Dendritic cell treated with granulocyte-macrophage colony-stimulating factor and Interleukin-4, amounts not matched to agents 40 ng/mL and 50 ng/mL, for 4 days (primary cell): ENCODE measurements around the gene EML3.
A peak's percentile ranks its signal among the peaks of the same experiment; 100 is the strongest.

Experiments used
- H3K27ac Mint-ChIP-seq: one replicate; pipeline ENCODE4 v1.8.0; 2022; ENCODE audit warnings: mild to moderate bottlenecking, mixed read lengths
- H3K27me3 Mint-ChIP-seq: one replicate; pipeline ENCODE4 v1.8.0; 2022; ENCODE audit warnings: mild to moderate bottlenecking, mixed read lengths
- H3K36me3 Mint-ChIP-seq: one replicate; pipeline ENCODE4 v1.8.0; 2022; ENCODE audit warnings: low read depth, mixed read lengths
- H3K4me1 Mint-ChIP-seq: one replicate; pipeline ENCODE4 v1.8.0; 2022; ENCODE audit warnings: low read depth, mixed read lengths
- H3K4me3 Mint-ChIP-seq: one replicate; pipeline ENCODE4 v1.8.0; 2022; ENCODE audit warnings: mild to moderate bottlenecking, moderate library complexity, mixed read lengths
- H3K9me3 Mint-ChIP-seq: one replicate; pipeline ENCODE4 v1.8.0; 2022; ENCODE audit warnings: mixed read lengths
- intact Hi-C: fragments of 100-400 bp; cut with micrococcal nuclease; formaldehyde crosslinking; loops from one replicate; pipeline ENCODE4 v1.15.0; 2022

EML3 gene

GRCh38 chr11:62610814-62611704 lies 1.5 kb downstream of the EML3 start:
- peak overlapping the region; percentile 100 for H3K4me3 Mint-ChIP-seq
- H3K36me3 Mint-ChIP-seq, result peaks cover 79% of the 10 kb centered on the region
- no peaks in the 10 kb centered on the region for H3K9me3 Mint-ChIP-seq
- H3K4me1 Mint-ChIP-seq, result peaks cover 60% of the 10 kb centered on the region
- H3K27me3 Mint-ChIP-seq, result no peaks in the 10 kb centered on the region
- intact Hi-C loops, result no loop called here
- H3K27ac Mint-ChIP-seq, result peak overlapping the region; percentile 91

DNA sequence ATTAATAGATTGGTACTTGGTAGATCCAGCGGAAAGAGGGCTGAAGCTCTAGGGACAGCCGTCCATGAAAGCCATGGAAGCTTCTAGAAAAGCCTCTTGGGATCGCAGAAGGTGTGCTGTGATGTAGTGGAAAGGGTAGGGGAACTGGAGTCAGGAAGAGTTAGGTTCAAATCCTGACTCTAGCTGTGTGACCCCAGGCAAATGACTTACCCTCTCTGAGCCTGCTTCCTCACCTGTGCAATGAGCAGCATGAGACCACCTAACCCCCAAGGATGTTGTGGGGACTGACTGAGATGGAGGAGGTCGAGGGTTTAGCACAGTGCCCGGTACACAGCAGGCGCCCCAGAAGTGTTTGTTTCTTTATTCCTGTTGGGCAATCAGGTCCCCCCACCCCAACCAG lies 2.2 kb downstream of the EML3 start:
- Mint-ChIP-seq H3K9me3 (no peaks in the 10 kb centered on the region), H3K36me3 (peaks cover 79% of the 10 kb centered on the region), H3K4me1 (peaks cover 65% of the 10 kb centered on the region), H3K4me3 (peak overlapping the region; percentile 60), H3K27me3 (no peaks in the 10 kb centered on the region), H3K27ac (peak overlapping the region; percentile 91)
- intact Hi-C loops, result no loop called here

GRCh38 chr11:62608776-62609175 lies 3.8 kb downstream of the EML3 start:
- Mint-ChIP-seq H3K27me3 (no peaks in the 10 kb centered on the region), H3K27ac (no peak overlapping the region), H3K4me3 (no peak overlapping the region), H3K9me3 (no peaks in the 10 kb centered on the region), H3K4me1 (peaks cover 67% of the 10 kb centered on the region), H3K36me3 (peaks cover 82% of the 10 kb centered on the region)
- intact Hi-C loops, result no loop called here

DNA sequence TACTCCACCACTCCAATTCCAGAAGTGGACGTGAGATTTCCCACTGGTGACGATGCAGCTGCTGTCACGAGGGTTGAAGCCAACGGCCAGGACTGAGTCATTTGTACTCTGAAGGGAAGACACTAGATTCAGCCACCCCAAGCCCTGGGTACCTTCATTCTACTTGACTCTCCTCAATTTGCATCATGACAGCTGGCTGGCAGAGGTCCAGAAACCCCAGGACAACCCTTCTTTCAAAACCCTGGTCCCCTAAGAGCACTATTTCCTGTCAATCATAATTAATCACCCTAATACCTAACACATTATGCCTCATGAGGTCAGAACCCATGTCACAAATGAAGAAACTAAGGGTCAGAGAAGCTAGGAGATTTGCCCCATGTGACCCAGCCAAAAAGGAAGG lies 4.9 kb downstream of the EML3 start:
- H3K4me1 Mint-ChIP-seq, result peaks cover 77% of the 10 kb centered on the region

DNA sequence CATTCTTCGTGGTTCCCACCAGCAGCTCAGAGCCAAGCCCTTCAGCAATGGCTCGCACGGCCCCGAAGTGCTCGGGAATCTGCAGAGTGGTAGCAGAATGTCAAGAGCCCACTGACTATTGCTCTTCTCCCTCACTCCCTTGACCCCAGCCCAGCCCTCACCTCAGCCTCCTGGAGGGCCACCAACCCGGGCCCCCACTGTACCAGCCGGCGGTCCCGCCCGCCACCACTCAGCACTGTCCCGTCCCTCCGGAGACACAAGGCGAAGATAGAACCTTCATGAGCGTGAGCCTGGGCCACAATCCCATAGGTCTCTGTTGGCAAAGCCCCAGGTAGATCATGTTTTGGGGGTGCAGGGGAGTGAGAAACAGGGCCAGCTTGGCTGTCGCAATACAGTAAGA lies 6.7 kb downstream of the EML3 start:
- Mint-ChIP-seq H3K4me1 (peaks cover 66% of the 10 kb centered on the region), H3K4me3 (no peak overlapping the region), H3K9me3 (no peaks in the 10 kb centered on the region), H3K27ac (no peak overlapping the region), H3K27me3 (no peaks in the 10 kb centered on the region), H3K36me3 (peaks cover 97% of the 10 kb centered on the region)
- intact Hi-C loops, result no loop called here

More for the DNA sequence above, 4.9 kb downstream of the EML3 start:
- no peaks in the 10 kb centered on the region for H3K9me3 Mint-ChIP-seq
- peak overlapping the region; percentile 45 for H3K27ac Mint-ChIP-seq
- intact Hi-C loops, result no loop called here
- no peak overlapping the region for H3K4me3 Mint-ChIP-seq
- no peaks in the 10 kb centered on the region for H3K27me3 Mint-ChIP-seq
- peaks cover 93% of the 10 kb centered on the region for H3K36me3 Mint-ChIP-seq

DNA sequence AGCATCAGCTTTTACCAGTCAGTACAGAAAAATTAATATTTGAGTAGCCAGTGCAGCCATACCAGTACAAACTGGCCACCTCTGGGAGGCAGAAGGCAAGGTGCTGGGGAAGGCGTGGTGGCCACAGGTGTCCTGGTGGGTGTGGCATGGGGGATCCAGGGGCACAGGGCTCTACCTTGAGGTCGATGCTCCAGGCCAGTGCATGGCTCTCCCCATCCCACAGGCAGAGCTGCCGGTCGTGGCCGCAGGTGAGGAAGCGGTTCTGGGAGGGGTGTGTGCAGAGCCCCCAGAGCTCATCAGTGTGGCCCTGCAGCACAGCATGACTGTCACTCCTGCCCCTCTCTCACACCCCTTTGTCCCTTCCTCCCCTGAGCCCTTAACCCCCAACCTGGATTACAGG lies 7.1 kb downstream of the EML3 start:
- no peak overlapping the region for H3K27ac Mint-ChIP-seq
- peaks cover 63% of the 10 kb centered on the region for H3K4me1 Mint-ChIP-seq
- H3K9me3 Mint-ChIP-seq, result no peaks in the 10 kb centered on the region
- no peak overlapping the region for H3K4me3 Mint-ChIP-seq
- H3K36me3 Mint-ChIP-seq, result peaks cover 97% of the 10 kb centered on the region
- intact Hi-C loops, result no loop called here
- H3K27me3 Mint-ChIP-seq, result no peaks in the 10 kb centered on the region

DNA sequence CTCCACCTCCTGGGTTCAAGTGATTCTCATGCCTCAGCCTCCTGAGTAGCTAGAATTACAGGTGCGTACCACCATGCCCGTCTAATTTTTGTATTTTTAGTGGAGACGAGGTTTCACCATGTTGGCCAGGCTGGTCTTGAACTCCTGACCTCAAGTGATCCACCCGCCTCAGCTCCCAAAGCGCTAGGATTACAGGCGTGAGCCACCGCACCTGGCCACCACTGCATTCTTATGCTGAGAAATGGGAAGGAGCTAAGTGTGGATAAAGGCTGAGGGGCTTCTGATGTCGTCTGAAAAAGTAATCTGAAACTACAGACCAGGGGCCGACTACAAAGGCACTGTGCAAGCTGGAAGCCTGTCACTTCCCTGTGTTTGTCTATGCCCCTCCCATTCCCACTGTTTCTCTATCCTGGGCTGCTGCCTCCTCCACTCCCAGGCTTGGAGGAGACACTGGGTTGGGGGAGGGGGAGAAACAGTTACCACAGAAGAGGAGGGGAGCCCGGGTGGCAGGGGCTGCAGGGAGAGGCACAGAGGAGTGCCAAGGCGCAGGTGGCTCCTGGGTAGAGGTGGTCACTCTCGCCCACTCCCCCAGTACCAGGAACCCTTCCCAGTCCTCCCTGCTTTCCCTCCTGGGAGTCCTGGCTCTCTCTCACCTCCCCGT lies 8.0 kb downstream of the EML3 start:
- H3K27ac Mint-ChIP-seq, result peak overlapping the region; percentile 21
- peaks cover 63% of the 10 kb centered on the region for H3K4me1 Mint-ChIP-seq
- intact Hi-C loops, result no loop called here
- no peaks in the 10 kb centered on the region for H3K9me3 Mint-ChIP-seq
- H3K27me3 Mint-ChIP-seq, result no peaks in the 10 kb centered on the region
- no peak overlapping the region for H3K4me3 Mint-ChIP-seq
- H3K36me3 Mint-ChIP-seq, result peaks cover 97% of the 10 kb centered on the region

- intact Hi-C loops, result no loop called here
- no peak overlapping the region for H3K4me3 Mint-ChIP-seq
- no peaks in the 10 kb centered on the region for H3K9me3 Mint-ChIP-seq
- H3K27me3 Mint-ChIP-seq, result no peaks in the 10 kb centered on the region
- H3K27ac Mint-ChIP-seq, result no peak overlapping the region
- H3K36me3 Mint-ChIP-seq, result peaks cover 97% of the 10 kb centered on the region
- H3K4me1 Mint-ChIP-seq, result peaks cover 65% of the 10 kb centered on the region
Observed at GRCh38 chr11:62603776-62604299, 8.7 kb downstream of the EML3 start.

DNA sequence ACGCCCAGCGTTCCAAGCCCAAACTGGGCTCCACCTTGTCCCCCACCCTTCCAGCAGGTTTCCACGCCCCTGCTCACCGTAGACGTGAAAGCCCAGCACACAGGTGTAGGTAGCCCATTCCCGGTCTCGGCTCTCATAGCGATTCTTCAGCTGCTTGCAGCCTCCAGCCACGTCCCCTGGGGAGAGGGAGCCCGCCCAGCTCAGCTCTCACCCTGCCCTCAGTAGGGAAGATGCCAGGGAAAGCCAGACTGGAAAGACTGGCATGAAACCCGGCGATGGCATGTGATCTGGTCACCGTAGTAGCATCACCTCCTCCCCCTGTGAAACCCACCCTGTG lies 9.5 kb downstream of the EML3 start:
- intact Hi-C loops, result no loop called here
- Mint-ChIP-seq H3K27me3 (no peaks in the 10 kb centered on the region), H3K4me1 (peaks cover 65% of the 10 kb centered on the region), H3K27ac (peak overlapping the region; percentile 90), H3K9me3 (no peaks in the 10 kb centered on the region), H3K4me3 (peak overlapping the region; percentile 85), H3K36me3 (peaks cover 97% of the 10 kb centered on the region)

- Mint-ChIP-seq H3K27ac (peak overlapping the region; percentile 90), H3K27me3 (no peaks in the 10 kb centered on the region), H3K9me3 (no peaks in the 10 kb centered on the region), H3K4me3 (peak overlapping the region; percentile 85), H3K4me1 (peaks cover 65% of the 10 kb centered on the region), H3K36me3 (peaks cover 97% of the 10 kb centered on the region)
- intact Hi-C loops, result no loop called here
Observed at GRCh38 chr11:62602141-62603071, 10.2 kb downstream of the EML3 start.

GRCh38 chr11:62601372-62602140 lies 11.0 kb downstream of the EML3 start, which contains the start of gene MTA2:
TSS of gene MTA2 (minus strand) at chr11:62601865. CDS start at chr11:62601450, 415 bp downstream.
- Mint-ChIP-seq H3K27ac (peak within 1 kb of the TSS; percentile 90), H3K36me3 (peaks cover 97% of the 10 kb centered on the region), H3K4me3 (peak within 1 kb of the TSS; percentile 85), H3K9me3 (no peaks in the 10 kb centered on the region), H3K4me1 (peaks cover 72% of the 10 kb centered on the region), H3K27me3 (no peaks in the 10 kb centered on the region)
- intact Hi-C loops, result loop anchor here (1.0 kb wide), 1 partner anchor 45 kb away; the partner anchor contains the start of gene GANAB

DNA sequence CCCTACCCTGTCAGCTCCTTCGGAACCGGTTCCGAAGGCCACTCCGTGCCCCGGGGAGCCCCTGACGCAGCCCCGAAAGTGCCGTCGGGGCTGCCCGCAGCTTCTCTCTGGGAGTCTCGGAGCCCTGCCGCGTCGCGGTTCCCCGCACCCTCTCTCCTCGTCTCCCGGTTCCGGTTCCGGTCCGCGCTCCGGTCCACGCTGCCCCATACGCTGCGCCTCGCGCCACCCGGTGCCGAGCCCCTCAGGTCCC lies 11.5 kb downstream of the EML3 start:
- H3K4me1 Mint-ChIP-seq, result peaks cover 74% of the 10 kb centered on the region
- H3K27ac Mint-ChIP-seq, result peak overlapping the region; percentile 90
- H3K36me3 Mint-ChIP-seq, result peaks cover 97% of the 10 kb centered on the region
- H3K4me3 Mint-ChIP-seq, result peak overlapping the region; percentile 85
- H3K27me3 Mint-ChIP-seq, result no peaks in the 10 kb centered on the region
- intact Hi-C loops, result loop anchor here (1.0 kb wide), 1 partner anchor 45 kb away; the partner anchor contains the start of gene GANAB
- H3K9me3 Mint-ChIP-seq, result no peaks in the 10 kb centered on the region
